Activated effector memory CD4-positive, alpha-beta T cell treated with anti-CD3 and anti-CD28 coated beads, Interleukin-2, amount 50 U/mL, for 16 hours (primary cell): Measurements from ENCODE around the gene STAMBPL1.
"Not testable (repeated sequence)": the region's sequence is repeated elsewhere in the genome, so short reads cannot be mapped to it uniquely, and the experiment has no call there.

ENCODE experiments used
- DNase-seq: peaks from one replicate; pipeline ENCODE4 v3.0.0-alpha.2; 2020

STAMBPL1 gene

DNA sequence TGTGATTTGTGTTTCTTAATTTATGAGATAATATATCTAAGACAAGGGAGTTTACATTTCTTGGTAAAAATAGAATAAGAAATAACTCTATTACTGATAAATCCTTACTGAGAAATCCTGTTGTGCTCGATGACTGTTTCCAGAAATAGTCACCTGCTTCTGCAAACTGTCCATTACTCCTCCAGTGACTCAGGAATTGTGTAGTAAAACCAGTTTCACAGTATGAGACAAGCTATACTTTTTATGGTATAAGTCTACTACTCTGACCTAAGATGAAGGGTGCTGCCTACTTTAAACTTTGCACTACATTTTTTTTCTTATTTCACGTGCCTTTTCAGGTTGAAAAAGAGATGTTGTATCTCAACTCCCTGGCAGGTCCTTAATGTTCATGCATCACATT, 21.6 kb upstream of the STAMBPL1 start:
- no peak for DNase-seq

DNA sequence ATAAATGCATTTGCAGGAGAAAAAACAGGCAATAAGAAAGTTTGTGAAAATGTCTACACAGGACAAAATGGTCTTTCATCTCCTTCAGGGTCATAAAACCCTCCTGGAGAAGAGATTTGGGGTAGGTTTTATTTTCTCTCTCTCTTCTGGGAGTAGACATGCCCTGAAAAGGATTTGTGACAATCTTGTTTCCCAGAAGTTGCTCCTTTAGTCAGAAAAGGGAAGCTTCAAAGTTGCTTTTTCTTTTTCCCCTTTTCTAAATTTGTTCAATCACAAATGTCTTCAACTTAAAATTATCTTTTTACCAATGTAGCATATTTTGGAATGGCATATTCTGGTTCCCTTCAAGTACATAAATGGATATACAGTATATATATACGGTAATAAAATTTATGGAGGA, 19.0 kb upstream of the STAMBPL1 start:
- DNase-seq: no peak

DNA sequence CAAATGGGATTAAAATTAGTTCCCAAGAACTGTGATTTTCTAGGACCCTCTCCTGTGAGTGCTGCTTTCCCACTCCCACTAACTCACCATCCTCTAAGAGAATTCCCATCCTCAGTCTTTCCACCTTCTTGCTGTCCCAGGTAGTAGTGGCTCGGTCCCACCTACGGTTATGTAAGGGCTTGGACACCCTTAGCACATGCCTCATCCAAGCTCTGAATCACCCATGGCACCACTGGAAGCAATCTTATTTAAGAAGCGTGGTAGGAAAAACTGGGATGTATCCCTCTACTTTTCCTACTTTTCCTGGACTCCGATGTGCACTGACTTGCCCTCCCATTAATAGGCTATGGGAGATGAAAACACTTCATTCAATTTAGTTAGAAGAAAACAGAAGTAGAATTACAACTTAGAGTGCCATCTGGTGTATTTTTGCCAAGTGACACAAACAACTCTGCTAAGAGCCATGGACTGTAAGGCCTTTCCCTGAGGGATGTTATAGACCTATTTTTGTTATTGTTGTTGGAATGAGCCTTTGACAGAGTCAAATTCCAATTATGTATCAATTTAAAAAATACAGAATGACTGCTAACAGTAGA, 14.7 kb upstream of the STAMBPL1 start:
- no peak for DNase-seq

DNA sequence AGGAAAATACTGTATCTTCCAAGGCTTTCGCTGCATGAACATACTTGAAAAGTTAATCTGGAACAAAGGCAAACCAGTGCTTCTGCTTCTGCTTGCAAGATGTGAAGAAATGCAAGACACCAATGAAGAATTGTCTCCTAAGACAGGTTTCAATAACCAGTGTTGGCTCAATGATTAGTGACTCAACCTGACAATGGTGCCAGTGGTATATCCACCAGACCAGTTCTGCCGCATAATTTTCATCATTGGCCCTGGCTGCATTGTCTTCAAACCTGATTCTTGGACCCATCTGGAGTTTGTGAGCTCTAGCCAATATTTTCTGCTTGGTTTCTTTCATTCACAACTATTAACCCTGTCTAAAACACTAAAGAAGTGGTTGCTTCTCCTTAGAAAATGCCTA, 13.6 kb upstream of the STAMBPL1 start:
- DNase-seq: no peak

DNA sequence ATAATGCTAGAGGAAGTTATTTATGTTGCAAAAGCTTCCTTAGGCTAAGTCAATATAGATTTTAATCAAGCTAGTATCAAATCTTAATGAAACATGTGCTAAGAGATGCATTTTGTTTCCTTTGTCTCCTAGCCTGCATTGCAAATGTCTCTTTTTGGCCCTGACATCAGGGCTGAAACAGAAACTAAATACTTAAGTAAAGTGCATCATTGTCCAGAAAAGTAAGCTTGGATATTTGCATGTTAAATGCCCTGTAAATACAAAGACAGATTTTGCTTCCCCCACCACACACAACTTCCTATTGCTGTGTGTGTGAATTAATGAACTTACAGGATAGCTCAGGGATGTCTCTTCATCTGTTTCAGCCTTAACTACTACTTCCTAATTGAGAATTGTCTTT, 10.0 kb upstream of the STAMBPL1 start:
- DNase-seq: no peak

DNA sequence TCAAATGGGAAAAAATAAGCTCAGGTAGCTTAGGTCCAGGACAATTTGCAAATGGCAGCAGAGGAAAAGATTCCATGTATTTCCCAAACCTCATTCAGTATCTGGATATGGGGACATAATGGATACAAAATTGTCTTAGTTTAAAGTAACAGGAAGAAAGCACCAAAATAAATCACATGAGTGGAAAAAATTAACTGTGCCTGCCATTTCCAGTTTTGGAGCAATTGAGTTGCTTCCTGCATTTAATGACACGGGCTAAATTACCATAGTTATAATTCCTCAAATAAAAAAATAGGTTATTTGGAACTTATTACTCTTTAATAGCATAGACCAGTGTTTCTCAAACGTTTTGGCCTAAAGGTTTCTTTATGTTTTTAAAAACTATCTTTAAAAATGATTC, 6.3 kb upstream of the STAMBPL1 start:
- DNase-seq: no peak

DNA sequence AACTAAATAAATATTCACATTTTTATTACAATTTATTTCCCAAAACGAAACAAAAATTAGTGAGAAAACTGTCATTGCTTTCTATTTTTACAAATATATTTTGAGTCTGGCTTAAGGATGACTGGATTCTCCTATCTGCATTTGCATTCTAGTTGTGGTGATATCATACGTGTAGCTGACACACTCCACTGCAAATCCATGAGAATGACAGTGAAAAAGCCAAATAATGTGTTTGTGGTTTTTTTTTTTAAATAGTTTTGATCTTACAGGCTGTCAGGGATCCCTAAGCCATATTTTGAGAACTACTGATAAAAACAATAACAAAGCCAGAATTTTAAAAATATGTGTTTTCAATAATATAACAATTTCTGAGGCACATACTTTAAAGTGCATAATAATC, 5.8 kb upstream of the STAMBPL1 start:
- DNase-seq: no peak

DNA sequence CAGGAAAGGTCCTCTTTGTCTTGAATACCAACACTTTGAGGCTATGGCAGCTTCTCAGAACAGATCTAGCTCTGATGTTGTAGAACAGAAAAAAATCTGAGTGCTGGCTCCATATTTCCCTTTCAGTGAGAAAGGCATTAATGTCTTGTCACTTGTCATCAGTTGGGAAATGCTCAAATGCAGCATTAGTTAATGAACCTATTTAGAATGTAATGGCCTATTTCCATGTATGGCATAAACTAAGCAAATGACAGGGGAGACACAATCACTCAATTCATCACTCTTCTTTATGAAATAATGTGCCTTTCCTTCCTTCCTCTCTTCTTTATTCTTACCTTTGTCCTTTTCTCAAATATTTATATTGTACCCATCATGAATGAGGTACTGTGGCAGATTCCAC, 5.0 kb upstream of the STAMBPL1 start:
- DNase-seq: no peak

DNA sequence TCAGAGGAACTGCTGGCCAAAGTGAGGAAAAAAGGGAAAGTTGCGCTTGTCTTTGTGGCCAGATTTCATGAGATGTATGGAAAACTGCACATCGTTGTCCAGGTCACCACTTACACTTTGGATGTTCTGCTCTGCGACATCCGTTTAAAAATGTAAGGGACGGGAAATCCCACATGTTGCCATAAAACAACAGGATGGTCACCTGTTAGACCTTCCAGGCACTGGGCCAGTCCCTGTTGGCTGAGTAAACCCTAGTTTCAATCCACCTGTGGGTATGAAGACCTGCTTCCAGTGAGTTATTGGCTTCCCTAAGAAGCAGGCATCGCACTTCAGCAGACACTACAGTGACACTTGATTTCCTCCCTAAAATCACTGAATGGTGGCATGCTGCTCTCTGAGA, 2.7 kb upstream of the STAMBPL1 start:
- DNase-seq: no peak

DNA sequence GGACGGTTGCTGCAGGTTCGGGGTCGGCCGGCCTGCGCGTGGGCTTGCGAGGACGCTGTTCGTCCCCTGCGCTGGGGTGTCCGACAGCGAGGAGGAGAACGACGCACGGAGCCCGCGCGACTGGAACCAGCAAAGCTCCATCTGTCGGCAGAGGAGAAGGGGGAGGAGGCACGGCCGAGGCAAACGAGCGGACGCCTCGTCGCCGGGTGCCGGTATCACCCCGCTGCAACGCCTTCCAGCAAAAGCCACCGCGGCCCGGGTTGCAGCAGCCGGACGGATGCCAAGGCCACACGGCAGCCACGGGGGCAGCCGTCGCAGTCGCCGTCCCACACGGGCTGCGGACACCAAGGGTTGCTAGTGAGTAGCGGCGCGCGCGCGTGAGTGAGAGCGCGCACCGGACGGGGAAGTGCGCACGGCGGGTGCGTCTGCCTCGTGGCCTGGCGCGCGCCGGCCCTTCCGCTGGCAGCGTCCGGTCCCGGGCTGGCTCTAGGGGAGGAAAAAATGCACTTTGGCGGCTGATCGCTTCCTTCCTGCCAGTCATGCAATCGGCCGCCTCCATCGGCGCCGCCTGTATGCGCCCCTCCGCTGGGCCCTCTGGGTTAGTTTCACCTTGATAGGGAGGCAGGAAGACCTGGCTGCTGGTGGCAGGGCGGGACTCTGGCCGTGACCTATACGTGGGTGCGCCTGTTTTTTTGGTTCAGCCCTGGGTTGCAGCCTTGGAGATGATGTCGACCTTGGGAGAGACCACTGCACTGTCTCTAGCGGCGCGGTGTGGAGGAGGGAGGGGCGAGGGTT, 434 bp downstream of the STAMBPL1 start:
- peak; percentile 89 for DNase-seq

DNA sequence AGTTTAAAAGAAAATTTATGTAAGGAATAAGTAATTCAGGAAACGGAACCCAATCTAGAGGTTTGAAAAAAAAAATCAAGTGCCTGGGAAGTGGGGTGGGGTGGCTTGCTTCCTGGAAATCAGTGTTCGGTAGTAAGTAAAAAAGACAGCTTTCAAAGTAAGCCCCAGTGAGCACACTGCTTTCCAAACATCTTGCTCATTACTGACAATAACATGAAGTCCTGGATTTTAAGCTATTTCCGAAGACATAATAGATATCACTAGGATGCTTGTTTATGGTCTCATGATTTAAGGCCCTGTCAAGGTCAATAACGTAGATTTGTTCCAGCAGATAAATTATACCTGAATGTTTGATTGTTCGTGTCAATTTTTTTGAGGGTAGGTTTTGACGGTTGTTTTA, 1.3 kb downstream of the STAMBPL1 start:
- no peak for DNase-seq

DNA sequence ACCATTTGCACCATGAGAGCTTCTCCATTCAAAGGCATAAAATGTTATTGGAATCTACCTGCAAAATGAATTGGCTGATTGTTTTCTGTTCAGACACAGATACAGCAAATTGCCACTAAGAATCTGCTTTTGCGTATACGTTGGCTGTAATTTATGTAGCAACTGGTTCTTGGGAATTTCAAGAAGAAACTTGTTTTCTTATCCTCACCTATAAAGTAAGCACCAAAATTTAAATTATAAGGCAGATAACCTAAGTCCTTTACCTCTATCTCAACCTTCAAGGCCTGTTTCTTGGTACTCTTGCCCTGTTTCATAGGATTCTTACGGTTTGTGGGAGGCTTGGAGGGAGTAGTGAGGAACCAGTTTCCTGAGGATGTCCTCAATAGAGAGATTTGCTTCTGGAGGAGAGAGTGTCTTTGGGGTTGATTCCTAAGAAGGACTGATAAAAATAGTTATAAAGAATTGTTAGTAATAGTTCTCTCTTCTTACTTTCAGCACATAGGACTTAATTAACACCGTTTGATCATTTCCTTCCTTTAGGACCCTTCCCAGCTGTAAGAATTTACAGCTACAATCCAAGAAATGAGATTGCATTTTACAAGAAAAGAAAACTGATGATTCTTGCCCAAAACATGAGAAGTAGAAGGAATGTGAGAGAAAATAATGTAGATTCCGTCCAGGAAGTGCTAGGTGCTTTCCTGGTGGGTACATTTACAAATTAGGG, 2.0 kb downstream of the STAMBPL1 start:
- DNase-seq: no peak

DNA sequence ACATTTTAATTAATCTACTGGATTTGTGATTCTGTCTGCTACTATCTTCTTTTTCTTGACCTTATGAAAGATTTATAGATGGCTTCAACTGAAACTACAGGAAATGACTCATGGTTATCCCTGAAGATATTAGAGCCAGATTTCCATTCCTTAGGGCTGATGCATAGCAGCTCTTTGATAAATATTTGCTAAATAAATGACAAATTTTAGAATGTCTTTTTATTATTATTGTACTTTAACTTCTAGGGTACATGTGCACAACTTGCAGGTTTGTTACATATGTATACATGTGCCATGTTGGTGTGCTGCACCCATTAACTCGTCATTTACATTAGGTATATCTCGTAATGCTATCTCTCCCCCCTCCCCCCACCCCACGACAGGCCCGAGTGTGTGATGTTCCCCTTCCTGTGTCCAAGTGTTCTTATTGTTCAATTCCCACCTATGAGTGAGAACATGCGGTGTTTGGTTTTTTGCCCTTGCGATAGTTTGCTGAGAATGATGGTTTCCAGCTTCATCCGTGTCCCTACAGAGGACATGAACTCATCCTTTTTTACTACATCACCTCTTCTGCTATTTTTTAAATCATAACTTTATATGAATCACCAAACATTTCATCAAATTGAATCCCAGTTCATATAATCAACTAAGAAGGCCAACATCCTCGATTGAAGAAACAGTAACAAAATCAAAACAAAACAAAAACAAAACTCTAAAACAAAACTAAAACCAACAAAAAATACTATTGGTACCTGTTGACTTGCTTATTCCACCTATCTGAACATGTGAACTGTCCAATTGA, 2.8 kb downstream of the STAMBPL1 start:
- not testable (repeated sequence) for DNase-seq

DNA sequence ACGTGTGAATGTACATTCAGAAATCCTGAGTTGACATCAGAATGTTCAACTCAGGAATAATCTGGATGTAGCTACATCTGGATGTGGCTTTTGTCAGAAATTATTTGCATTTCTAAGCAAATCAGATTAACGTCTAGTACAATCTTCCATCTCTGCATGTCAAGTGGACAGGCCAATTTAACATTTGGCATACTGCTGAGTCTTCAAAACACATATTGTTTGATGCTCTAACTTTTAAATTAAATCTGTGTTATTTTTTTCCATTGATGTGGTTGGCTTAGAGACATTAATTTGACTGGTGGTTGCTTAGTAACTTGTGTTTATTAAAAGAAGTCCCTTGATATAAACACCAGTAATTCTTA, 3.4 kb downstream of the STAMBPL1 start:
- no peak for DNase-seq

DNA sequence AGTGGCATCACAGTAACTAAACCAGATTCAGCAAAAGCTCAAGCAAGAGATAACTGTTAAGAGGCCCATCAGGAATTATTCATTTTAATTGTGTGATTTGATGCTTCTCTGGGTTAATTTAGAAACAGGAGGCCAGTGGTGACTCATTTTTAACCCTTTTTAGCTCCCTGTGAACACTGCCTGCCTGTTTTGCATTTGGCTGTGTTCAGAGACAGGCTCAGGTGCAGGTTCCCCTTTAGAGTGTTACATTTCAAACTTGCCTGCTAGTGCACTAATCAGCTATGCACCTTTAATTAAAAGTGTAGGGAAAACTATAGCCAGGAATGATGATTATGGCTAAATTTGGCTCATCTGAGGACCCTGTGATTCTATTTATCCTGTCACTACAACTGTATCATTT, 6.5 kb downstream of the STAMBPL1 start:
- DNase-seq: no peak

DNA sequence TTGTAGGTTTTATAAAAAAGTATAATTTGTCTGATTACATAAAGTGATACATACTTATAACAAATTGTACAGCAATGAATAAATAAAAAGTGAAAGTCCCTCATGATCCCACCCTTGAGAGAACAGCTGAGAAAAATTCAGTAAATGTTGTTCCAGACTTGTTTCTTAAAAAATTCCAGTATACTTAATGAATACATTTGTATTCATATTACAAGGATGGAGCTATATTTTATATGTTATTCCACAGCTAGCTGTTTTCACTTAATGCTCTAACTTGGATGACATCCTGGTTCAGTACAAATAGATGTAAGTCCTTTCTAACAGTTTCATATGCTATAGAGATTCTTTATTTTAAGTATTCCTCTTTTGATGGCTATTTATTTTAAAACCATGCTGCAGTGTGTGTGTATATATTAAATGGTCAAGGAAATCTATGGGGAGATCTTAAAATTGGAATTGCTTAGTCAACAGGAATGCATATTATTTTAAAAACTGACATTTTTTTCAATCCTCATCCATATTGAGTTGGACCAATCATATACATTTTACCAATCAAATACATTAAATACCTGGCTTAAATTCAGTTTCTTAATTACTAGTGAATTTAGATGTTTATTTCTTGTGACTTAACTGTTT, 8.9 kb downstream of the STAMBPL1 start:
- DNase-seq: no peak

DNA sequence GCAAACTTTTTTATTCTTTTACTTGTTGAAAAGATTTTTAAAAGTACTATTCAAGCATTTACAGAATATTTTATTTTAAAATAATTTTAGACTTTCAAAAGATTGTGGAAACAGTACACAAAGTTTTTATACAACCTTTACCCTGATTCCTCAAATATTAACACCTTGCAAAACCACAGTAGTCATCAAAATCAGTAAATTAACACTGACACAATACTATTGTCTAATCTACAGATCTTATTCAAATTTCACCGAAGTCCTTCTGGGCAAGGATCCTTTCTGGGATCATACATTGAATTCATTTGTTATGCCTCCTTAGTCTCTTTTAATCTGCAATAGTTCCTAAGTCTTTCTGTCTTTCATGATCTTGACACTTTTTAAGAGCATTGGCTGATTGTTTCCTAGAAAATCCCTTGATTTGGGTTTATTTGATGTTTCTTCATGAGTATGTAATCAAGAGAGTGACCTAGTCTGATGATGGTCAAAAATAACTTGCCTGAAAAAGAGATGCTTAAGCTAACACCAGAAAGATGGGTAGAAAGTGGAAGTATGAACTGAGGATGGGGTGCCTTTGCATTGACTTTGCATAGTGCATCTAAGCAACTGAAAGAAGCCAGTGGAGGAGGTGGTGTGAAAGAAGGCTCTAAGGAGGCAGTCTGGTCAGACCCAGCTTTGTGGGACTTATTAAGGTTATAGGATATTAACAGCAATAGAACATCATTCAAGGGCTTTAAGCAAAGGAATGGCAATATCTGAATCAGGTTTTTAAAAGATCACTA, 9.7 kb downstream of the STAMBPL1 start:
- no peak for DNase-seq

DNA sequence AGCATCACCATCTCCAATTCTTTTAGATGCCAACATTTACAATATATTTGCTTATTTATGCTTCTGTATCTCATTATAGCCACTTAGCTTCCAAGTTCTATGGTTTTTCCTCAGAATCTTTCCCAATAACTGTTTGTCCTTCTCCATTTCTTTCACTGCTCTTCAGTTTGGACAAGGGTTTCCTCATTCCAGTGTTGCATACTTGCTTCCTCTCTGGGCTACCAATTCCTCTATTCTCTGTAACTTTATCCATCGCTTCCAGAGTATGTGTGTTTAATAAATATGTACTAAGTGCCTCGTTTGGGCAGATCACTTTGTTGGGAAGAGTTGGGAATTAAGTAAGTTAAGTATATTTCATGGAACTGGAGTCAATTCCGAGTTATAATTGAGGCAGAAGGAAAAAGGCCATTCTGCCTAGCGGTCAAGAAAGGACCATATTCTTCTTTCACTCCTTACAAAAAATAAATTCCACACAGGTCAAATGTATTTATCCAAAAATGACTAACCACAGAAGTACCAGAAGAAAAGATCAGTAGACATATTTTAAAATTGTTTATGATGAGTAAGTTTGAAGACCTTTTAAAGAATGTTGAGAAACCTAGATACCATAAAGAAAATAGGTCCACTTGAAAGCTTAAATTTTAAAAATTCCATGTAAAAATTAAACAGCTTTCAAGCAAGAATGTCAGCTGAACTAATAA, 10.8 kb downstream of the STAMBPL1 start:
- no peak for DNase-seq

DNA sequence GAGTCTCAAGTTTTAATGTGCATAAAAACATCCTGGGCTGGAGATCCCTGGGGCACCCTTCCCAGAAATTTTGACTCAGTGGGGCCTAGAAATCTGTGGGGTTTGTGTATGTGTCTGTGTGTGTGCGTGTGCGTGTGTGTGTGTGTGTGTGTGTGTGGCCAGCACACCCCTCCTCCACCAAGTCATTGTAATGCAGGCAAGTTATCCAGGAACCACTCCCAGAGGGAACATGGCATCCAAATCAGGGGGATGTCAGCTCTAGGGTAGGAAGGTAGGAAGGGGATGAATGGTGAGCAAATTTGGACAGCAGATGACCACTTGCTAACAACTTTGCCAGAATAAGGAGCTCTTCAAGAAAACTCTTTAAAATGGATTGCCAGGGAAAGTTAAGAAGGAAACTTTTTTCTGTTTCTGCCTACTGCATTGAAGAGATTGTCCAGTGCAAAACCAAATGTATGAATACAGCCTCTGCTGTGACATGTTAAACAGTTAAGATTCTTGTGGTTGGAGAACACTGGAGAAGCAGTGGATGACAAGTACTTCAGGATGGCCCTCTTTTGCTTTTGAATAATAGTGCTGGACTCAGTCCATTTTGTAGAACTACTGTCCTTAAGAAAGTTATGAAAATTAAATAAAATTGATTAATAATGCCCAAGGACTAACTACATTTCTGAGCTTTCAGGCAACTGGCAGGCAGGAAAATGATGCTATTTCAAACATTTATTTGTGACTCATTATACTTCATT, 12.3 kb downstream of the STAMBPL1 start:
- DNase-seq: no peak

DNA sequence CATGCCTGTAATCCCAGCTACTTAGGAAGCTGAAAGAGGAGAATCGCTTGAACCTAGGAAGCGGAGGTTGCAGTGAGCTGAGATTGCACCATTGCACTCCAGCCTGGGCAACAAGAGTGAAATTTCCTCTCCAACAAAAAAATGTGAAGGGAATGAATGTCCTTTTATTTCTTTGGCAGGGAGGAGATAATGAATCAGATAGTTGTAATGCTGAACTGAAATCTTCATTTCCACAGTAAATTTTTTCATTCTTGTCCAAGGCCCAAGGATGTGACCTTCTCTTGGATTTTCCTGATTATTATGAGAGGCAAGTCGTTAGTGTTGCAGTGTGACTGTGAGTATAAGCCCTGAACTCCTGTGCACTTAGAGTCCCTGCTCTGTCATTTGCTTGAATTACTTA, 13.6 kb downstream of the STAMBPL1 start:
- no peak for DNase-seq

DNA sequence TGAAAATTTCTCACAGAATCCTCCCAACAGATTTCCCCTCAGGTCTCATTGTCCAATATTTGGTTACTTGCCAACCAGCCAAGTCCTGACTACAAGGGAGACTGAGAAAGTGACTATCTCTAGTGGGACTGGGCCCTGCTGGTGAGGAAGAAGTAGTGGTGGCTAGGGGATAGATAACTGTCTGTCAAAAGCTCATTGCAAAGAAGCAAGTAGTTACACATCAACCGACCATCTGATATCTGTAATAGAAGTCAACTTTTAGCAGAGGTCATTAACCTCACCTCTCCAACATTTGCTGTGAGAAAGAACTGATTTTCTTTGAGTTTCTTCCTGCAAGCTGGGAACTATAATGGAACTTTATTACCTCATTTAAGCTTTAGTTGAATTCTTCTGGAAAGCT, 15.2 kb downstream of the STAMBPL1 start:
- no peak for DNase-seq
